Memory B cell (primary cell): ENCODE measurements around the gene RBMS3.

ENCODE experiments used
- ATAC-seq: fragments of 150-1000 bp; cut with Tn5 transposase; 2 replicates; pipeline ENCODE4 v1.10.0; 2021; ENCODE audit warnings: low read depth, mild to moderate bottlenecking, moderate library complexity
- DNase-seq, 2 donors: peaks; one replicate each; pipeline ENCODE4 v3.0.0; 2022; ENCODE audit warnings: low spot score in 2 of 2
- H3K27ac Mint-ChIP-seq: one replicate; pipeline ENCODE4 v1.8.0; 2022; ENCODE audit warnings: mild to moderate bottlenecking, moderate library complexity, mixed read lengths
- H3K27me3 Mint-ChIP-seq: one replicate; pipeline ENCODE4 v1.8.0; 2022; ENCODE audit warnings: mixed read lengths
- H3K36me3 Mint-ChIP-seq: one replicate; pipeline ENCODE4 v1.8.0; 2022; ENCODE audit warnings: mild to moderate bottlenecking, mixed read lengths
- H3K4me1 Mint-ChIP-seq: one replicate; pipeline ENCODE4 v1.8.0; 2022; ENCODE audit warnings: mixed read lengths
- H3K4me3 Mint-ChIP-seq: one replicate; pipeline ENCODE4 v1.8.0; 2022; ENCODE audit warnings: mild to moderate bottlenecking, moderate library complexity, mixed read lengths
- H3K9me3 Mint-ChIP-seq: one replicate; pipeline ENCODE4 v1.8.0; 2022; ENCODE audit warnings: mixed read lengths

Gene RBMS3

GRCh38 chr3:29700256-29700655, 419.4 kb downstream of the RBMS3 start:
- no peak for ATAC-seq
- no peaks in the 10 kb centered on the region for H3K36me3 Mint-ChIP-seq
- peaks cover 6% of the 10 kb centered on the region for H3K9me3 Mint-ChIP-seq
- H3K27ac Mint-ChIP-seq = no peak overlapping the region
- H3K4me1 Mint-ChIP-seq = no peaks in the 10 kb centered on the region
- no peak overlapping the region for H3K4me3 Mint-ChIP-seq
- no peaks in the 10 kb centered on the region for H3K27me3 Mint-ChIP-seq
- DNase-seq = no peak

GRCh38 chr3:29701326-29701983, 420.6 kb downstream of the RBMS3 start:
- H3K4me1 Mint-ChIP-seq = no peaks in the 10 kb centered on the region
- H3K4me3 Mint-ChIP-seq = no peak overlapping the region
- ATAC-seq (no peak), DNase-seq (no peak)
- H3K27me3 Mint-ChIP-seq = no peaks in the 10 kb centered on the region
- H3K27ac Mint-ChIP-seq = no peak overlapping the region
- H3K36me3 Mint-ChIP-seq = no peaks in the 10 kb centered on the region
- peaks cover 6% of the 10 kb centered on the region for H3K9me3 Mint-ChIP-seq

- Mint-ChIP-seq H3K27me3 (no peaks in the 10 kb centered on the region), H3K27ac (no peak overlapping the region), H3K4me3 (no peak overlapping the region), H3K9me3 (peaks cover 1% of the 10 kb centered on the region), H3K36me3 (no peaks in the 10 kb centered on the region), H3K4me1 (no peaks in the 10 kb centered on the region)
- DNase-seq (no peak), ATAC-seq (no peak)
These were observed 425.3 kb downstream of the RBMS3 start for GRCh38 chr3:29705906-29706844.

- no peak for ATAC-seq
- DNase-seq = no peak
- Mint-ChIP-seq H3K4me1 (no peaks in the 10 kb centered on the region), H3K9me3 (no peaks in the 10 kb centered on the region), H3K36me3 (no peaks in the 10 kb centered on the region), H3K27ac (no peak overlapping the region), H3K4me3 (no peak overlapping the region), H3K27me3 (no peaks in the 10 kb centered on the region)
These were observed 428.0 kb downstream of the RBMS3 start for GRCh38 chr3:29708884-29709283.

DNA sequence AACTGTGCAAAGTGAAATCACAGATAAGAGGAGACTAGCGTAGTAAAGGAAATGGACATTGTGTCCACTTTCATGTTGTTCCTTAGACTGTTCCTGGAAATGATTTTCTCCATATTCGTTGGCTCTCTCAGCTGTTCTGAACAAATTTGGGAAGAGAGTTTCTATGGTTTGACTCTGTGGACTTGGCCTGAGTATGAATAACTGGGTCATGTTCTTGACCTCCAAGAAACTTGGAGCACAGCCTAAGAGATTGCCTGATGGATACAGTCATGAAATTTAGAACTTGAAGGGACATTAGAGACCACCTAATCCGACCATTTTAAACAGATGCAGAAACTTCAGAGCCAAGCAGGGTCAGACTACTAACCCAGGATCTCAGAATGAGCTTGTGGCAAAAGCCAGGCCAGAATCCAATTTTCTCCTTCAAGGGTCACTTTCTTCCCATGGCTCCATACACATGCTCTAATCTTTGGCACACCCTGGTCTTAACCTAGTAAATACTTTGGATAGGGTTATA, 430.4 kb downstream of the RBMS3 start:
- no peaks in the 10 kb centered on the region for H3K9me3 Mint-ChIP-seq
- no peak overlapping the region for H3K4me3 Mint-ChIP-seq
- H3K36me3 Mint-ChIP-seq = no peaks in the 10 kb centered on the region
- ATAC-seq = no peak
- H3K27me3 Mint-ChIP-seq = no peaks in the 10 kb centered on the region
- no peak overlapping the region for H3K27ac Mint-ChIP-seq
- H3K4me1 Mint-ChIP-seq = no peaks in the 10 kb centered on the region
- DNase-seq = no peak

GRCh38 chr3:29716213-29716612, 435.3 kb downstream of the RBMS3 start:
- Mint-ChIP-seq H3K4me1 (no peaks in the 10 kb centered on the region), H3K36me3 (no peaks in the 10 kb centered on the region), H3K27ac (no peak overlapping the region), H3K27me3 (no peaks in the 10 kb centered on the region), H3K9me3 (no peaks in the 10 kb centered on the region), H3K4me3 (no peak overlapping the region)
- ATAC-seq (no peak), DNase-seq (no peak)

GRCh38 chr3:29718661-29719065, 437.8 kb downstream of the RBMS3 start:
- no peak overlapping the region for H3K4me3 Mint-ChIP-seq
- H3K36me3 Mint-ChIP-seq = no peaks in the 10 kb centered on the region
- H3K27ac Mint-ChIP-seq = no peak overlapping the region
- no peak for ATAC-seq
- no peaks in the 10 kb centered on the region for H3K9me3 Mint-ChIP-seq
- no peak for DNase-seq
- no peaks in the 10 kb centered on the region for H3K4me1 Mint-ChIP-seq
- H3K27me3 Mint-ChIP-seq = no peaks in the 10 kb centered on the region

- ATAC-seq (no peak), DNase-seq (no peak)
- peaks cover 2% of the 10 kb centered on the region for H3K9me3 Mint-ChIP-seq
- no peaks in the 10 kb centered on the region for H3K4me1 Mint-ChIP-seq
- no peak overlapping the region for H3K4me3 Mint-ChIP-seq
- no peaks in the 10 kb centered on the region for H3K27me3 Mint-ChIP-seq
- no peaks in the 10 kb centered on the region for H3K36me3 Mint-ChIP-seq
- no peak overlapping the region for H3K27ac Mint-ChIP-seq
These were observed 439.8 kb downstream of the RBMS3 start for GRCh38 chr3:29720665-29721064.

- no peak overlapping the region for H3K27ac Mint-ChIP-seq
- ATAC-seq (no peak), DNase-seq (no peak)
- H3K4me3 Mint-ChIP-seq = no peak overlapping the region
- no peaks in the 10 kb centered on the region for H3K4me1 Mint-ChIP-seq
- H3K9me3 Mint-ChIP-seq = peaks cover 5% of the 10 kb centered on the region
- H3K27me3 Mint-ChIP-seq = no peaks in the 10 kb centered on the region
- H3K36me3 Mint-ChIP-seq = no peaks in the 10 kb centered on the region
These were observed 440.9 kb downstream of the RBMS3 start for GRCh38 chr3:29721789-29722188.

- Mint-ChIP-seq H3K4me1 (no peaks in the 10 kb centered on the region), H3K27ac (no peak overlapping the region), H3K27me3 (no peaks in the 10 kb centered on the region), H3K9me3 (peaks cover 6% of the 10 kb centered on the region), H3K36me3 (no peaks in the 10 kb centered on the region), H3K4me3 (no peak overlapping the region)
- DNase-seq (no peak), ATAC-seq (no peak)
These were observed 450.2 kb downstream of the RBMS3 start for GRCh38 chr3:29731050-29731449.

- Mint-ChIP-seq H3K36me3 (no peaks in the 10 kb centered on the region), H3K27me3 (no peaks in the 10 kb centered on the region)
These were observed 460.4 kb downstream of the RBMS3 start for GRCh38 chr3:29741231-29741630.

DNA sequence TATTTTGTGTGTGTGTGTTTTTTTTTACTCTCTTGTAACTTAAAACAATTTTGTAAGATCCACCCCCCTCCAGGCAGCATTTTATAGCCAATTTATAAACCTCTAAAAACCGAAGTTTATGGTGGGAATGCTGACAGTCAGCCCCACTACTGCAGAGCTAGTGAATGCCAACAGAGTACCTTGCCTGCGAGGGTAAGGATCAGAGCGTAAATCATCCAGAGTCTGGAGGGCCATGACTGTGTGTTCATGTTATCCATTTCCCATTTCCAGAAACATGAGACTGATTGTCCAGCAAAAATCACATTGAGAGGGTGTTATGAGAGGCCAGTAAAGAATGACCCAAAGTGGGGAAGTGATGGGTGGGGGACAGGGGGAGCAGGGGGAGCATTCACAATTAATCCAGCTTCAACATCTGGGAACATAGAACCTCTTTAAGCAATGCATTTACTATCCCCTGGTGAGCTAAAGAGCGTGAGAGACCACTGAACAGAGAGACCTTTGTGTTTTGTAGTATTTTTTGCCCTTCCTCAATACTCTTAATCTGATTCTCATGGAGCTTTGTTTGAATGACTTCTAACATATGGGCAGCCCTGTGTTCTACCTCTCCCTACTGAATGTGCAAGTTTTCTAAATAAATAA, 464.5 kb downstream of the RBMS3 start:
- Mint-ChIP-seq H3K27me3 (no peaks in the 10 kb centered on the region), H3K4me1 (no peaks in the 10 kb centered on the region), H3K4me3 (no peak overlapping the region), H3K27ac (no peak overlapping the region), H3K9me3 (no peaks in the 10 kb centered on the region), H3K36me3 (no peaks in the 10 kb centered on the region)
- ATAC-seq = no peak
- DNase-seq = no peak

More at GRCh38 chr3:29741231-29741630, 460.4 kb downstream of the RBMS3 start:
- H3K4me1 Mint-ChIP-seq = no peaks in the 10 kb centered on the region
- ATAC-seq (no peak), DNase-seq (no peak)
- no peak overlapping the region for H3K27ac Mint-ChIP-seq
- no peaks in the 10 kb centered on the region for H3K9me3 Mint-ChIP-seq
- H3K4me3 Mint-ChIP-seq = no peak overlapping the region

GRCh38 chr3:29746163-29746760, 465.4 kb downstream of the RBMS3 start:
- no peak overlapping the region for H3K27ac Mint-ChIP-seq
- no peak for DNase-seq
- H3K36me3 Mint-ChIP-seq = no peaks in the 10 kb centered on the region
- H3K4me3 Mint-ChIP-seq = no peak overlapping the region
- H3K4me1 Mint-ChIP-seq = no peaks in the 10 kb centered on the region
- H3K9me3 Mint-ChIP-seq = no peaks in the 10 kb centered on the region
- H3K27me3 Mint-ChIP-seq = no peaks in the 10 kb centered on the region
- no peak for ATAC-seq

DNA sequence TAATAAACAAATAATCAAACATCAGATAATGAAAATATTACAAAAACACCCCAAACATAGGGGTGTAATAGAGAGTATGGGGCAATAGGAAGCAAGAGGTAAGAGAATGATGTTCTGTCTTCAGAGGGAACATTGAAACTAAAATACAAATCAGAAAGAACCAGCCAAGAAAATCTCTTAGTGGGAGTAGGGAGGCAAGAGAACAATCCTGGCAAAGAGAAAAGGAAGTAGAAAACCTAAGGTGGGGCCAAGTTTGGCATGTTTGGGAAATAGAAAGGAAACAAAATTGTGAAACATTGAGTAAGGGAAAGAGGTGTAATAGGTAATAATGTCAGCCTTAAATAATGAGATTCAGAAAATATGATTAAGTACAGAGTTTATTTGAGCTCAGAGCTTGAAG, 467.1 kb downstream of the RBMS3 start:
- H3K27ac Mint-ChIP-seq = no peak overlapping the region
- DNase-seq (no peak), ATAC-seq (no peak)
- H3K4me3 Mint-ChIP-seq = no peak overlapping the region
- H3K9me3 Mint-ChIP-seq = no peaks in the 10 kb centered on the region
- no peaks in the 10 kb centered on the region for H3K4me1 Mint-ChIP-seq
- H3K36me3 Mint-ChIP-seq = no peaks in the 10 kb centered on the region
- no peaks in the 10 kb centered on the region for H3K27me3 Mint-ChIP-seq
